Effector memory CD4-positive, alpha-beta T cell (primary cell): ENCODE measurements around the gene PLEKHA1.
A peak's percentile ranks its signal among the peaks of the same experiment; 100 is the strongest.

Source experiments
- DNase-seq, 3 donors: peaks; one replicate each; pipeline ENCODE4 v3.0.0-alpha.2; 2020
- H3K27ac ChIP-seq: 2 replicates; pipeline ENCODE4 v1.7.0; 2013; ENCODE audit warnings: mild to moderate bottlenecking, low read length, moderate library complexity; ENCODE audit not compliant: insufficient read depth, poor library complexity, severe bottlenecking
- H3K27me3 ChIP-seq: replicated peaks from 2 replicates; pipeline ENCODE4 v1.7.0; 2013; ENCODE audit warnings: mild to moderate bottlenecking, low read length; ENCODE audit not compliant: insufficient read depth, control insufficient read depth, poor library complexity, severe bottlenecking
- H3K36me3 ChIP-seq: 2 replicates; pipeline ENCODE4 v1.7.0; 2013; ENCODE audit warnings: mild to moderate bottlenecking, low read length, moderate library complexity; ENCODE audit not compliant: control insufficient read depth, insufficient read depth
- H3K4me1 ChIP-seq: 2 replicates; pipeline ENCODE4 v1.7.0; 2013; ENCODE audit warnings: low read length, mild to moderate bottlenecking; ENCODE audit not compliant: control insufficient read depth, insufficient read depth, poor library complexity, severe bottlenecking
- H3K4me3 ChIP-seq: 2 replicates; pipeline ENCODE4 v1.7.0; 2013; ENCODE audit warnings: low read length, low read depth, mild to moderate bottlenecking; ENCODE audit not compliant: insufficient read depth, poor library complexity, severe bottlenecking
- H3K9me3 ChIP-seq: 2 replicates; pipeline ENCODE4 v1.7.0; 2013; ENCODE audit warnings: mild to moderate bottlenecking, low read length, moderate library complexity; ENCODE audit not compliant: control insufficient read depth

PLEKHA1 gene

DNA sequence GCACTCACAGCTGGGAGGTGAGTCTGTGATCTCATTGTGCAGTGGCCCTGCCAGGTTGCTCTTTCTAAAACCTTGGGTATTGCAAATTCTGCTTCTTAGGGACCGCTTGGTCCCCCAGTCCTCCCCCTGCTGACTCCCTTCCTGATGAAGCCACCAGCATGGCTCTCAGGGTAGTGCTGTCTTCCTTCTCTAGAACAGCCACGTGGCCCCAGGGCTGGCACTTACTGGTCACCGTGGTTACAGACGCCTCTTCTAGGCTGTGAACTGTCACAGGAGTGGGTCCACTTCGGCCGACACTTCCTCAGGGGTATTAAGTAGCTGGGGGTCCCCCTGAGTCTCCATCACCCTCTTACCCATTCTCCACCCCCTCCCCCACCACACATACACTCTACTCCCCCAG is 84.2 kb downstream of the PLEKHA1 start:
- no peaks in the 10 kb centered on the region for H3K9me3 ChIP-seq
- no peak overlapping the region for H3K27ac ChIP-seq
- no peak overlapping the region for H3K4me3 ChIP-seq
- H3K4me1 ChIP-seq, result peaks cover 18% of the 10 kb centered on the region
- no peak for DNase-seq
- peaks cover 46% of the 10 kb centered on the region for H3K27me3 ChIP-seq
- H3K36me3 ChIP-seq, result no peaks in the 10 kb centered on the region

DNA sequence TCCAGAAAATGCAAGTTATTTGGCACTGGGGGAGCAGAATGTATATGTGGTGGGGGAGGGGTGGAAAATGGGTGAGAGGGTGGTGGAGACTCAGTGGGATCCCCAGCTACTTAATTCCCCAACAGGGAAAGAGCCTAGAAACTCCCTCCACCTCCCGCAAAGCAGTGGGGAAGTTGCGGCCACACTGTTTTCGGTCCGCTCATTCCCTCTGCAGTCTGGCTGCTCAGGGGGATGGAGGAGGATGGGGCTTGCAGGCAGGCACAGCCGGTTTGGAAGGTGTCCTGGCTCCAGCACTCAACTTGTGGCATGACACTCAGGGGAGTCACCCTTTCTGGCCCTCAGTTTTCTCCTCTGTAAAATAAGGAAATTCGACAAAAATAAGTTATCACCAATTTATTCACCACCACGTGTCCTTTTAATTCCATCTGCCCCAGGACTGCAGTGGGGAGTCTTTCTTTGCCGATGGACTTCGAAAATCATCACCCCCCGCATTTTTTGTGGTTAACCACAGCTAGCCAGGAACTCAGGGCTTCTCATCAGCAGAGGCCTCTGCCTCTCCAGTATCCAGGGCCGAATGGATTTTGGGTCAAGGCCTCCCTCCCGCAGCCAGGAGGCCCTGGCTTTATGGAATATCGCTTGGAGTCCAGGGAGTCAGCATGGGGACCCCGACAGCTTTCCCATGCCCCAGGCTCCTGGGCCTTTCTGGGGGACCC is 85.2 kb downstream of the PLEKHA1 start:
- Histone ChIP-seq H3K4me3 (no peak overlapping the region), H3K27ac (no peak overlapping the region), H3K36me3 (no peaks in the 10 kb centered on the region), H3K9me3 (no peaks in the 10 kb centered on the region), H3K4me1 (peaks cover 18% of the 10 kb centered on the region), H3K27me3 (peaks cover 46% of the 10 kb centered on the region)
- DNase-seq, result no peak

DNA sequence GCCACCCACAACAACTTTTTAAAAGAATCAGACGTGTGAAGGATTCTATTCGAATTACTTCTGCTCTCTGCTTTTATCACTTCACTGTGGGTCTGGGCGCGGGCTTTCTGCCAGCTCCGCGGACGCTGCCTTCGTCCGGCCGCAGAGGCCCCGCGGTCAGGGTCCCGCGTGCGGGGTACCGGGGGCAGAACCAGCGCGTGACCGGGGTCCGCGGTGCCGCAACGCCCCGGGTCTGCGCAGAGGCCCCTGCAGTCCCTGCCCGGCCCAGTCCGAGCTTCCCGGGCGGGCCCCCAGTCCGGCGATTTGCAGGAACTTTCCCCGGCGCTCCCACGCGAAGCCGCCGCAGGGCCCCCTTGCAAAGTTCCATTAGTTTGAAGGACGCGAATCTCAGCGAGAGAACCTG is 86.4 kb downstream of the PLEKHA1 start:
- no peak for DNase-seq
- Histone ChIP-seq H3K27me3 (peaks cover 46% of the 10 kb centered on the region), H3K4me3 (peak overlapping the region; percentile 60), H3K4me1 (peaks cover 18% of the 10 kb centered on the region), H3K27ac (no peak overlapping the region), H3K9me3 (no peaks in the 10 kb centered on the region), H3K36me3 (no peaks in the 10 kb centered on the region)

DNA sequence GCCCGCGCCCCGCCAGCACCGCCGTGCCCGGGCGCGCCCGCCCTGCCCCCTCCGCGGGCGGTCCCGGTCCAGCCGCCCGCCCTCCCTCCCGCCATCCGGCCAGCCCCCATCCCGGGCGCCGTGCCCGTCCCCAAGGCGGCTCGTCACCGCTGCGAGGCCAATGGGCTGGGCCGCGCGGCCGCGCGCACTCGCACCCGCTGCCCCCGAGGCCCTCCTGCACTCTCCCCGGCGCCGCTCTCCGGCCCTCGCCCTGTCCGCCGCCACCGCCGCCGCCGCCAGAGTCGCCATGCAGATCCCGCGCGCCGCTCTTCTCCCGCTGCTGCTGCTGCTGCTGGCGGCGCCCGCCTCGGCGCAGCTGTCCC is 86.8 kb downstream of the PLEKHA1 start, which contains the start of gene HTRA1:
HTRA1 (plus strand) TSS at position 187 of the 362 bp plus-strand sequence; CDS start at position 287, 100 bp downstream.
- H3K9me3 ChIP-seq, result no peaks in the 10 kb centered on the region
- H3K27ac ChIP-seq, result no peak within 1 kb of the TSS
- peaks cover 46% of the 10 kb centered on the region for H3K27me3 ChIP-seq
- H3K4me3 ChIP-seq, result peak within 1 kb of the TSS; percentile 64
- H3K36me3 ChIP-seq, result no peaks in the 10 kb centered on the region
- no peak for DNase-seq
- H3K4me1 ChIP-seq, result peaks cover 18% of the 10 kb centered on the region

DNA sequence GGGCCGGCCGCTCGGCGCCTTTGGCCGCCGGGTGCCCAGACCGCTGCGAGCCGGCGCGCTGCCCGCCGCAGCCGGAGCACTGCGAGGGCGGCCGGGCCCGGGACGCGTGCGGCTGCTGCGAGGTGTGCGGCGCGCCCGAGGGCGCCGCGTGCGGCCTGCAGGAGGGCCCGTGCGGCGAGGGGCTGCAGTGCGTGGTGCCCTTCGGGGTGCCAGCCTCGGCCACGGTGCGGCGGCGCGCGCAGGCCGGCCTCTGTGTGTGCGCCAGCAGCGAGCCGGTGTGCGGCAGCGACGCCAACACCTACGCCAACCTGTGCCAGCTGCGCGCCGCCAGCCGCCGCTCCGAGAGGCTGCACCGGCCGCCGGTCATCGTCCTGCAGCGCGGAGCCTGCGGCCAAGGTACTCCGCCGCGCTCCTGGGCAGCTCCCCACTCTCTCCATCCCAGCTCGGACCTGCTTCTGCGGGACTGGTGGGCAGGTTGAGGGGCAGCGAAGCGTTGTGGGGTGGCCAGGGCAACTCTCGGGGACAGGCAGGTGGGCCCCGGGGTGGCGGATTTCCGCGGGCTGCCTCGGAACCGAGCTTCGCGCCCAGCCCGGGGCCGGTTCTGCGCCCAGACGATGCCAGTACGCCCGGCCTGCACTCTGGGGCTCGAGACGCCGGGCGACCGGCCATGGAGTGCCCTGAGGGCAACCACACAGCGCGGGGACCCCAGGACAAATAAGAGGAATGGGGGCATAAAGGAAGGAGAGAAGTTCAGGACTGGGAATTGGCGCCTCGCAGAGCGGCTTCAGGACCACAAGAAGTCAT is 87.4 kb downstream of the PLEKHA1 start:
- H3K36me3 ChIP-seq, result no peaks in the 10 kb centered on the region
- H3K4me3 ChIP-seq, result peak overlapping the region; percentile 64
- DNase-seq, result no peak
- H3K27ac ChIP-seq, result no peak overlapping the region
- H3K27me3 ChIP-seq, result peaks cover 46% of the 10 kb centered on the region
- no peaks in the 10 kb centered on the region for H3K9me3 ChIP-seq
- peaks cover 18% of the 10 kb centered on the region for H3K4me1 ChIP-seq

DNA sequence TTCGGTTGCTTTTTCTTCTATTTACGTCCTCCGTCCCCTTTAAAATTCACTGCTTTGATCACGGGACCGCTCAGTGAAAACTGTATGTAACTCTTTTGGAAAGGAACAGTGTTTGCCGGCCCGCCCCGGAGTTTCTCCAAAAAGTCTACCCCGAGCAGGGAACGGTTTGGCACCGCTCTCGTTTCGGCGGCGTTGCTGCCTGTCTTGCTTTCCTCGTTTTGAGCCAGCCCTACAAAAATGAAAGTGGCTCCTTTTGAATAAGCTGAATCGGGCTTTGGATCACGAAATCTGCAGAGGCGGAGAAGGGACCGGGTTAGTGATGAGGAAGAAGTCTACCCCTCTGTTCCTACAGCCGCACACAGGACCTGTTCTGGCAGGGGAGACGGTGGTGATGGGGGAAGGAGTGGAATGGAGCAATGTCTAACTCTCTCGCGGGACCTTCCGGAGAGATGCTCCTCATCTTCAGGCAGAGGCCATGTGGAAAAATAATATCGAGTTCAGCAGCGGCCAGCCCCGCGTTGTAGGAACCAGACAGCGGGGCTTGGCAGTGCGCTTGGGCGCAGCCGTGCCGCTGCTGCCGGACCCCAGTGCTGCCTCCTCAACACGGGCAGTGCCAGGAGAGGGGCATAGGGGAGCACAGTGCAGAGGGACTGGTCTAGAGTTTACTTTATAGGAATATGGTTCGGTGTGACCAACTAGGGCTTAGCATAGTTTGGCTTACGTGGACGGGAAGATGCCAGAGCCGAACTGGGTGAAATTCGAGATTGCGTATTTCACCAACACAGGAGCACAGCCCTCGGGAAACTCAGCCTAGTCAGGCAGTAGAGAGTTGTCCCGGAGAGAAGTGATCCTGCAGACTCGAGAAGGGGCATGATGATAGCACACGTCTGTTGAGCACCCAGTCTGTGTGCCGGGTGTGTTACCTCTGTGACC is 88.3 kb downstream of the PLEKHA1 start:
- Histone ChIP-seq H3K4me3 (peak overlapping the region; percentile 64), H3K27ac (no peak overlapping the region), H3K9me3 (no peaks in the 10 kb centered on the region), H3K36me3 (no peaks in the 10 kb centered on the region), H3K4me1 (peaks cover 18% of the 10 kb centered on the region), H3K27me3 (peaks cover 38% of the 10 kb centered on the region)
- no peak for DNase-seq

DNA sequence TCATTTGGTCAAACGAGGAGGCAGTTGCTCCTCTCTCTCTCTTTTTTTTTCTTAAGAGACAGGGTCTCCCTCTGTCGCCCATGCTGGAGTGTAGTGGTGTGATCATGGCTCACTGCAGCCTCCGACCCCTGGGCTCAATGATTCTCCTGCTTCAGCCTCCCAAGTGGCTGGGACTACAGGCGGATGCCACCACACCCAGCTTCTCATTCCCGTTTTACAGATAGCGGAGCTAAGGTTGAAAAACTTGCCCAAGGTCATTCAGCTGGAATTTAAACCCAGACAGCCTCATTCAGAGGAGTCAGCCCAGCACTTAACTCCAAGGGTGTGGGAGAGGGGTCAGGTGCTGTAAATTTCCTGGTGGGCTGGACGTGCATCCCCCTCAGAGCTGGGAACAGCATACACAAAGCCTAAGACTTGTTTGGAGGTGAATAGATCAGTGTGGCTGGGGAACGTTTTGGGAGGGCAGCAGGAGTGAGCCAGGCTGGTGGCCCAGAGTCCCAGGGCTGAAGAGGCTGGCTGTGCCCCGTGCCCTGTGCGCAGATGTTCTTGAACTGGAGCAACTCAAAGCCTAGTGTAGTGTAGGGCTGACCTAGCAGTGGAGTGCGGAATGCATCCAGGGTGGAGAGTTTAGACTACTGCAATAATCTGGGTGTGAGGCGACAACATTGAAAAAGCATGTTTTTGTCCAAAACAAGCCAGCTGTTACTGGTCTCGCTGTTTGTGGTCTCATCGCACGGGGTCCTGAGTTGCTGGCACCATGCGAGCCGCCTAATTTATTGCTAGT is 89.2 kb downstream of the PLEKHA1 start:
- no peak overlapping the region for H3K27ac ChIP-seq
- no peaks in the 10 kb centered on the region for H3K9me3 ChIP-seq
- no peak for DNase-seq
- H3K4me3 ChIP-seq, result peak overlapping the region; percentile 64
- no peaks in the 10 kb centered on the region for H3K36me3 ChIP-seq
- peaks cover 18% of the 10 kb centered on the region for H3K4me1 ChIP-seq
- peaks cover 31% of the 10 kb centered on the region for H3K27me3 ChIP-seq

DNA sequence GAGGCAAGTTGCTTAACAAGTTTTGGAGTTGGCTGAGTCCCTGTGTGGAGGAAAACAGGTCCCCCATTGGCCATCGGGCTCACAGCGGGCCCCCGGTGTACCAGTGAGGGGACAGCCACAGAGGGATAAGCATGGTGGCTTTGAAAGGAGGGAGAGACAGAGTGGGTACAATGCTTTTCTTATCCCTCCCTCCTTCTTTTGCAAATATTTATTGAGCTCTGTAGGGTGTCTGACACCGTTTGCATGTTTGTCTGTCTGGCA is 89.7 kb downstream of the PLEKHA1 start:
- Histone ChIP-seq H3K36me3 (no peaks in the 10 kb centered on the region), H3K4me3 (no peak overlapping the region), H3K9me3 (no peaks in the 10 kb centered on the region), H3K27me3 (peaks cover 25% of the 10 kb centered on the region), H3K4me1 (peaks cover 18% of the 10 kb centered on the region), H3K27ac (no peak overlapping the region)
- no peak for DNase-seq

DNA sequence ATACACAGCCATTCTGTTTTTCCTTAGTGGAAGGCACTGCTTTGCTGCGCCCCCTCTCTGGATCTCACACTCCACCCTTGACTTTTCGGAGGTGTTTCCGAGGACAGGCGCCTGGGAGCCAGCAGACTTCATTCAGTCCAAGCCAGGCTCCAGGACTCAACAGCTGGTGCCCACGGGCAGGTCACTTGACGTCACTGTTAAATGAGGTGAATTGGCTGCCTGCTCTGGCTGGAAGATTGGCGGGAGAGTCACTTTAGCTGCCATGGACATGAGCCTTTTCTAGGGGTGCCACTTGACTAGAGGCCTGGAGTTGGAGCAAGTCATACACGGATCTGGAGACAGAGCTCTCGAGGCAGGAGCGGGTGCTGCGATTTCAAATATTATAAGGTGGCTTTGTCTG is 90.1 kb downstream of the PLEKHA1 start:
- no peak overlapping the region for H3K27ac ChIP-seq
- H3K9me3 ChIP-seq, result no peaks in the 10 kb centered on the region
- H3K27me3 ChIP-seq, result peaks cover 21% of the 10 kb centered on the region
- no peak overlapping the region for H3K4me3 ChIP-seq
- no peak for DNase-seq
- H3K36me3 ChIP-seq, result no peaks in the 10 kb centered on the region
- H3K4me1 ChIP-seq, result peaks cover 18% of the 10 kb centered on the region
